Measurements from ENCODE around the gene RERE.

DNA sequence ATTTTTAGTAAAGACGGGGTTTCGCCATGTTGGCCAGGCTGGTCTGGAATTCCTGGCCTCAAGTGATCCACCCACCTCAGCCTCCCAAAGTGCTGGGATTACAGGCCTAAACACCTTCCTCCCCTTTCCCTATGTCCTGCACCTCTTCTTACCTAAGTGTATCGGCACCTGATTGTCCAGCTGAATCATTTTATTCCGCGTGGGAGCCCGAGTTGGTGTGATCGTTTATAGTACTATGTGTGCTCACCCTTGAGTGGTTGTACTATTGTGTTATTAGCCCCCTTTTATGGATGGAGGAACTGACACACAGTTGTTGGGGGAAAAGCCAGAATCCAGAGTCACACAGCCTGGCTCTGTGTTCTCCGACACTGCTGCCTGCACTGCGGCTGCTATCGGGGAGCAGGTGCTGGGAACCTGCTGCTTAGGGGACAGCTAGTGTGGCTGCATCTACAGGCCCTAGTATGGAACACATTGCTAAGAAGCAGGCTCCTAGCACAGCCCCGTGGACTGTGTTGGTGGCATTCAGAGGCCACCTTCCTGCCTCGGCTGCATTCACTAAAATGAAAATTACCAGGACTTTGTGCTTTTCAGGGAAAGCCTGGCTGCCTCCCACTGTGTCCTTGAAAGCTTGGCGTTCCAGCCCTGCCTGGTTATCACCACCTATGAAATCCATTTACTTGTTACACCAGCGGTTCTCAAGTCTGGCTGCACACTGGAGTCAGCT, 39.4 kb upstream of the RERE start:
- TF ChIP-seq, protein P1, sequence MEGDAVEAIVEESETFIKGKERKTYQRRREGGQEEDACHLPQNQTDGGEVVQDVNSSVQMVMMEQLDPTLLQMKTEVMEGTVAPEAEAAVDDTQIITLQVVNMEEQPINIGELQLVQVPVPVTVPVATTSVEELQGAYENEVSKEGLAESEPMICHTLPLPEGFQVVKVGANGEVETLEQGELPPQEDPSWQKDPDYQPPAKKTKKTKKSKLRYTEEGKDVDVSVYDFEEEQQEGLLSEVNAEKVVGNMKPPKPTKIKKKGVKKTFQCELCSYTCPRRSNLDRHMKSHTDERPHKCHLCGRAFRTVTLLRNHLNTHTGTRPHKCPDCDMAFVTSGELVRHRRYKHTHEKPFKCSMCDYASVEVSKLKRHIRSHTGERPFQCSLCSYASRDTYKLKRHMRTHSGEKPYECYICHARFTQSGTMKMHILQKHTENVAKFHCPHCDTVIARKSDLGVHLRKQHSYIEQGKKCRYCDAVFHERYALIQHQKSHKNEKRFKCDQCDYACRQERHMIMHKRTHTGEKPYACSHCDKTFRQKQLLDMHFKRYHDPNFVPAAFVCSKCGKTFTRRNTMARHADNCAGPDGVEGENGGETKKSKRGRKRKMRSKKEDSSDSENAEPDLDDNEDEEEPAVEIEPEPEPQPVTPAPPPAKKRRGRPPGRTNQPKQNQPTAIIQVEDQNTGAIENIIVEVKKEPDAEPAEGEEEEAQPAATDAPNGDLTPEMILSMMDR (IDR thresholded peaks at IDR 0.05; ENCODE audit: poor library complexity): no peak
- TF ChIP-seq EZH2 (IDR thresholded peaks at IDR 0.05; ENCODE audit: borderline replicate concordance) (no peak), EZH2phosphoT487 (IDR thresholded peaks at IDR 0.05; ENCODE audit: low read depth, severe bottlenecking, unreplicated experiment) (no peak)

Data from hepatocyte (in vitro differentiated cells).